ENCODE measurements around the gene PIMREG.

GRCh38 chr17:6470146-6470718 is 26.0 kb downstream of the PIMREG start:
- no peak for TF ChIP-seq POLR2A (IDR thresholded peaks at IDR 0.05)
- TF ChIP-seq CTCF (IDR thresholded peaks at IDR 0.05) = no peak
